ENCODE data around the gene GPRIN1.

DNA sequence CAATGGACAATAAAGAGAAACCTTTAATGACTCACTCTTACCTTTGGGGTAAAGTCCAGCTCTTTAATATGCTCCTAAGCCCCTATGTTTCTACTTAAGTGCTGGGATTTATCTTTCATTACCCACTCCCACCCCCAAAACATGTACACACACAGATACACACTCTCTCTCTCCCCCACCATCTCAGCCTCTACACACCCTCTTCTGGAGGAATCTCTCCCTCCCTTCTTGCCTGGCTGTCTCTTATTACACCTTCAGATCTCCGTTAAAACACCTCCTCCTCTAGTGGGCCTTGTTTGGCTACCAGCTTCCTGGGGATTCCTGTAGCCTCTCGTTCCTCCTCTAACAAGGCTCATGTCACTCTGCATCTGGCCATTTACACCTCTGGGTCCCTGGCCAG, 6.9 kb downstream of the GPRIN1 start:
- TF ChIP-seq, protein P1, sequence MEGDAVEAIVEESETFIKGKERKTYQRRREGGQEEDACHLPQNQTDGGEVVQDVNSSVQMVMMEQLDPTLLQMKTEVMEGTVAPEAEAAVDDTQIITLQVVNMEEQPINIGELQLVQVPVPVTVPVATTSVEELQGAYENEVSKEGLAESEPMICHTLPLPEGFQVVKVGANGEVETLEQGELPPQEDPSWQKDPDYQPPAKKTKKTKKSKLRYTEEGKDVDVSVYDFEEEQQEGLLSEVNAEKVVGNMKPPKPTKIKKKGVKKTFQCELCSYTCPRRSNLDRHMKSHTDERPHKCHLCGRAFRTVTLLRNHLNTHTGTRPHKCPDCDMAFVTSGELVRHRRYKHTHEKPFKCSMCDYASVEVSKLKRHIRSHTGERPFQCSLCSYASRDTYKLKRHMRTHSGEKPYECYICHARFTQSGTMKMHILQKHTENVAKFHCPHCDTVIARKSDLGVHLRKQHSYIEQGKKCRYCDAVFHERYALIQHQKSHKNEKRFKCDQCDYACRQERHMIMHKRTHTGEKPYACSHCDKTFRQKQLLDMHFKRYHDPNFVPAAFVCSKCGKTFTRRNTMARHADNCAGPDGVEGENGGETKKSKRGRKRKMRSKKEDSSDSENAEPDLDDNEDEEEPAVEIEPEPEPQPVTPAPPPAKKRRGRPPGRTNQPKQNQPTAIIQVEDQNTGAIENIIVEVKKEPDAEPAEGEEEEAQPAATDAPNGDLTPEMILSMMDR (IDR thresholded peaks at IDR 0.05): no peak
- TF ChIP-seq POLR2A (IDR thresholded peaks at IDR 0.05): no peak

Measured in breast epithelium (tissue), 3 donors.